Panc1 (cell line): ENCODE results near the gene CPEB2.

Experiments
- REST ChIP-seq, 2 experiments: IDR thresholded peaks; 2 replicates each; pipeline ENCODE4 v1.6.1; 2011 to 2012; ENCODE audit warnings: low read depth in 2 of 2, control low read depth in 1 of 2, low read length in 1 of 2, mild to moderate bottlenecking in 1 of 2, moderate library complexity in 1 of 2; ENCODE audit not compliant: insufficient read depth in 1 of 2
- SIN3A ChIP-seq: IDR thresholded peaks from 2 replicates; pipeline ENCODE4 v1.6.1; 2012; ENCODE audit warnings: low read depth, mild to moderate bottlenecking, low read length, moderate library complexity, borderline replicate concordance; ENCODE audit not compliant: insufficient read depth
- TF ChIP-seq, protein P1 (sequence below): fragments of 450-650 bp; IDR thresholded peaks from 2 replicates; pipeline ENCODE4 v1.5.1; 2017; ENCODE audit warnings: mild to moderate bottlenecking

GRCh38 chr4:15004739-15005301, 2.5 kb downstream of the CPEB2 start:
- TF ChIP-seq, protein P1, sequence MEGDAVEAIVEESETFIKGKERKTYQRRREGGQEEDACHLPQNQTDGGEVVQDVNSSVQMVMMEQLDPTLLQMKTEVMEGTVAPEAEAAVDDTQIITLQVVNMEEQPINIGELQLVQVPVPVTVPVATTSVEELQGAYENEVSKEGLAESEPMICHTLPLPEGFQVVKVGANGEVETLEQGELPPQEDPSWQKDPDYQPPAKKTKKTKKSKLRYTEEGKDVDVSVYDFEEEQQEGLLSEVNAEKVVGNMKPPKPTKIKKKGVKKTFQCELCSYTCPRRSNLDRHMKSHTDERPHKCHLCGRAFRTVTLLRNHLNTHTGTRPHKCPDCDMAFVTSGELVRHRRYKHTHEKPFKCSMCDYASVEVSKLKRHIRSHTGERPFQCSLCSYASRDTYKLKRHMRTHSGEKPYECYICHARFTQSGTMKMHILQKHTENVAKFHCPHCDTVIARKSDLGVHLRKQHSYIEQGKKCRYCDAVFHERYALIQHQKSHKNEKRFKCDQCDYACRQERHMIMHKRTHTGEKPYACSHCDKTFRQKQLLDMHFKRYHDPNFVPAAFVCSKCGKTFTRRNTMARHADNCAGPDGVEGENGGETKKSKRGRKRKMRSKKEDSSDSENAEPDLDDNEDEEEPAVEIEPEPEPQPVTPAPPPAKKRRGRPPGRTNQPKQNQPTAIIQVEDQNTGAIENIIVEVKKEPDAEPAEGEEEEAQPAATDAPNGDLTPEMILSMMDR, result no peak
- TF ChIP-seq REST (IDR thresholded peaks at IDR 0.05; ENCODE audit: insufficient read depth in 1 of 2, low read depth in 2 of 2, low read length in 1 of 2) (no peak), SIN3A (no peak)
